ENCODE data around the gene MRNIP.

GRCh38 chr5:179858241-179858585 lies 404 bp downstream of the MRNIP start:
- TF ChIP-seq CTCF (IDR thresholded peaks at IDR 0.05) (no peak), POLR2A (IDR thresholded peaks at IDR 0.05) (no peak)

Data from lower leg skin (tissue), 3 donors.